ENCODE data around the gene NCAM1.

The NCAM1 gene

GRCh38 chr11:113204280-113204679, 243.1 kb downstream of the NCAM1 start:
- DNase-seq, result no peak

- no peak for DNase-seq
Observed at GRCh38 chr11:113213549-113213948, 252.3 kb downstream of the NCAM1 start.

GRCh38 chr11:113222241-113222640, 261.0 kb downstream of the NCAM1 start:
- DNase-seq, result no peak

GRCh38 chr11:113234888-113235287, 273.7 kb downstream of the NCAM1 start:
- DNase-seq, result no peak

- no peak for DNase-seq
Observed at GRCh38 chr11:113237261-113237660, 276.0 kb downstream of the NCAM1 start.

DNA sequence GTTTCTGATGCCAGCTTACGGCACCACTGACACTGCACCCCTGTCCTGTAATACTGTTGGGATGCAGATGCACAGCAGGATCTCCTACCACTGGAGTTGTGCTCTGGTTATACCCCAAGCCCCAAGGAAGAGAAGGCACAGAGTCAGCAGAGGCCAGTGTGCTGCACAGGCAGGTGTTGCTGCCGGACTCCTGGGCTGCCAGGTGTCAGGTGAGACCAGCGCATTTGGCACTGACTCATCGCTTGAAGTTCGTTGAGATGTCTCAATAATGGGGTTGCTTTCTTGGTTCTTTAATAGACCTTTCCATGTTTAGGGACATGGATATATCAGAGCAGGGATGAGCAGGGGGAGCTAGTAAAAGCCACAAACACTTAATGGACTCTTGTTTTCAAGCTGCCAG, 277.5 kb downstream of the NCAM1 start:
- no peak for DNase-seq

DNA sequence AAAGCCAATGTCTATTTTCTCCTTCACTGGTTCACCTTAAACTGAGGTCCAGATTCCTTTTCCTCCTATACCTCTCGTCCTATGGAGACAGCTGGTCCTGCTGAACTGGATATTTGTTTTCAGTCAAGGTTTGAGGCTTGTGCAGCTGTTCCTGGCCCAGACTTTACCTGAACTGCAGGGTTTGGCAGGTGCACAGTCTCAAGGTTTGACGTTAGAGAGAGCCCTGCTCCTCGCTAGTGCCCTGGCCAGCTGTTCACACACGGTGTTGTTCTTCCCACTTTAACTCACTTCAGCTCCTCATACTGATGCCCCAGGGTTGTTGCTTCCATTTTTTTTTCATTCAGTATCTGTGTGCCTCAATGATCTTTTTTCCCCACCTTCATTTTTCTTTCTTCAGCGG, 279.2 kb downstream of the NCAM1 start:
- DNase-seq, result no peak

DNA sequence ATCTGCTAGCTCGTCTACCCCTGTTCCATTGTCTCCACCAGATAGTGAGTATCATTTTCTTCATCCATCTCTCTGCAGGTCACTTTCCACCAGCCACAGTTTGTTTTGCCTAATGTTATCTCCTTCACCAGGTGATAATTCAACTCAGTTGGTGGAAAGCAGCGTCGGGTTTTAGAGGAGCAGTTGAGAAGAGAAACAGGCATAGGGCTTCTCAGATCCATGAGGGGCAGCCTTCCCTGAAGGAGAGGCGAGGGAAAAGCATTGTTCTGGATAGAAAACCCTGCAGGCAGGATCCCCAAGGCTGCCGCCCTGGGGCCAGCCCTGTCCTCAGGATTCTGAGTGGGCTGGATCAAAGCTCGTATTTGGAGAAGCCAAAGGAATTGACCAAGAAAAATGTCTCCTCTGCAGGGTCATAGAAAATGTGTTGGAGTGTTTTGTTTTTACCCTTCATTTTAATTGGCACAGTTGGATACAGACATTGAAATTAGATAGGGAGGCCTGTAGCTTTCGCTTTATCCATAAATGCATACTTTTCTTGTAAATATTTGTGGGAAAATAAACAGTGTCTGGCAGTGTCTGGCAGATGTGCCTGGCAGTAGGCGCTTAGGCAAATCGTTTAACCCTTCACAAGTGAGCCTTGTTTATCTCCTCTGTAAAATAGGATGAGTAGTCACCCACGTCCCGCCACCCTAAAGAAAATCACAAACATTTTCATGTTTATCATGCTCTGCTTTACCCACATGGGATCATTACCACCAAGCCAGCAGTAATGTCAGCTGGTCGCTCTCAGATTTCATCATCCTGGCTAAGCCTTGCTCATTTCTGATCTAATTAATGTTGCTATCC, 279.8 kb downstream of the NCAM1 start:
- peak; percentile 32 for DNase-seq

DNA sequence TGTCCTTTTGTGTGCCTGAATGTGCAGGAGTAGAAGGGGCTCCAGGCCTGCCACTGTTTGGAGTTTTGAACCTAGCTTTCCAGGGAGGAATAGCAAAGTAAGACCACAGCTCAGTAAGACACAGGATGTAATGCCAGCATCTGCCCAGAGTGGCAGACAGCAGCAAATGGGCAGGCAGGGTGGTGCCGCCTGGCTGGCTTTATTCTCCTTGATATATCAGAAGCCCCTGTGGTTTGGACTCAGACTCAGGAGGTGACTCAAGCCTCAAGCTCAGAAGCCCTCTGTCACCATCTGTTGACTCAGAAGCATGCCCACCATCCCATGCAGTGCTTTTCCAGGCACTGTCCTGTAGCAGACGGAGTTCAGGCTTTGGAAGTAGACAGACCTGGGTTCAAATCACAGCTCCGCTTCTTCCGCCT, 280.4 kb downstream of the NCAM1 start:
- peak; percentile 36 for DNase-seq

- no peak for DNase-seq
Observed at GRCh38 chr11:113242060-113242459, 280.8 kb downstream of the NCAM1 start.

DNA sequence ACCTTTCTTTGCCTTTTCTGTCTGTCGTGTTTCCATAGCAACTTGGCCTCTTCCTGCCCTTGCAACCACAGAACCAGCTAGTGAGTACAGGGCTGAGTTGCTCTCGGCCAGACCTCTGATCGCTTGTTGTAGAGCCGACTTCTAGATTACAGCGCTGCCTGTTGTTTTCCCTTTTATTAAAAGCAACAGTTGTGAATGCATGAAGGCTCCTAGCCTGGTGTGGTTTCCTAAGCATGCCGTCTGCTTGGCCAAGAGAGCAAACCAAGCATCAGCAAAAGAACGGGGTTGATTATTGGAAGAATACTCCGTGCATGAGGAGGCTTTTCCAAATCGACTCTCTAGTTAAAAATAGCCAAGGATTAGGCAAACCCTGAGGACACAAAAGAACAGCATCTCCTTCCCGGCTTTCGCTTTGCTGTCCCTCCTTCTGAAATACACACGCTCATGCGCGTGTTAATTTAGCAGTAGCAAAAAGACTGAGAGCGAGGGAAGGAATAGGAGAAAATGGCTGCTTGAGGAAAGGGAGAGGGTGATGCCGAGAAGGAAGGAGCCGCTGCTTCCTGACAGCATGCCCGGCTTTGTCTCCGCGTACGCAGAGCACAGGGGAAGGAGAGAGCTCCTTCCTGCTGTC, 281.7 kb downstream of the NCAM1 start:
- DNase-seq, result peak; percentile 52

DNA sequence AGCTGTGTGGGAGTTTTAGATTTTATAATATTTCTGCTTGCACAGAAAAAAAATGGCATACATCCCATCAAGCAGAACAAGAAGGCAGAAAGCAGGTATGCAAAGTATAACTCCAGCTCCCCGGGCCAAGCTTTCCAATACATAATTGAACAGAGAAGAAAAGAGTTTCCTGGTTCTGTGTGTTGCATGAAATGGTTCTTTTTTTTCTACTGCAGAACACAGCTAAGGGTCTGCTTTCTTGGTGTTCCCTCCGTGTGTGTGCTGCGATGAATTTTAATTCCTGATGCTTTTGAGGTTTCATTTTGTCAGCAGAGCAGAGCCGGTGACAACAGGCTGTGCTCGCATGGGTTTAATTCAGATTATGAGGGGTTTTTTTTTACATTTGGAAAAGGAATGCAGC, 282.5 kb downstream of the NCAM1 start:
- DNase-seq, result no peak

DNA sequence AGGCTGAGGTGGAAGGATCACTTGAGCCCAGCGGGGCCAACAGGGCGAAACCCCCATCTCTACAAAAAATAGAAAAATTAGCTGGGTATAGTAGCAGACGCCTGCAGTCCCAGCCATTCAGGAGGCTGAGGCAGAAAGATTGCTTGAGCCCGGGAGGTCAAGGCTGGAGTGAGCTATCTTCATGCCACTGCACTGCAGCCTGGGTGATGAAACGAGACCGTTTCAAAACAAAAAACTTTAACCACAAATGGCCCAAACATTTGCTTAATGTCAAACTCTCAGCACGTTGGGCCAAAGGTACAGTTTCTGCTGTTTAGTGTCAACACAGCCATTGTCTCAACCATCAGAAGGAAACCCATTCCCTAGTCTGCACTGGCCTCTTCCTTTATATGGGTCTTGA, 284.0 kb downstream of the NCAM1 start:
- DNase-seq, result no peak

DNA sequence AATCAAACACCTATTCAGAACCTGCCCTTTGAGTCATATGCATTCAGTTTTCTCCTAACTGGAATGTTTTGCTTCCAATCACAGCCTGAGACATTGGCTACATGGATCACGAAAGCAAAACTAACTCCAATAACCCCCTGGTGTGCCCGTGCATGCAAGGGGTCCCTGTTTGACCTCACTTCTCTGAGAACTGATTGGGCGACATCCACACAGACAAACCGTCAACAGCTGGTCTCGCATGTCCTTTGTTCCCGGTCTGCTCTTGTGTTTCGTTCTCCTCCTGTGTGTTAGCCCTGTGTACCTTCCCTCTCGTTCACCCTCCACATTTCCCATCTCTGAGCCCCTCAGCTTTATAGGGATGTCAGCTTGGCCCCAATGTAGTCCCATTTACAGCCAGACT, 286.0 kb downstream of the NCAM1 start:
- DNase-seq, result no peak

DNA sequence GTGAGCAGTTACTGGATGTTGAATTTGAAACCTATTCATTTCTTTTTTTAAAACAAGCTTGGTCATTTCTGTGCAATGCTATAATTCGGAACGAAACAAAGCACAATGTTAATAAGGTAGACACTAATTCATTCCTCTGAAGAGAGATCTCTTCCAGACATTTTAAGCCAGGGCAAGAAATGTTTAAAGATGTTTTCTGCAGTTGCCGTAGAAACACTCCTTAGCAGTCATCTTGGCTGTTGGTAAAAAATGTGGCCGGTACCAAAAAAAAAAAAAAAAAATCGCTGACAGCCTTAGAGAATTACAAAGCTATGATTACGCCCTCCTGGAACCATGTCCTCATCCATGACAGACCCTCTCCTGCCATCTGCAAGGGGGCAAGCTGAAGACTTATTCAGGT, 286.7 kb downstream of the NCAM1 start:
- peak; percentile 9 for DNase-seq

GRCh38 chr11:113248702-113249490, 287.7 kb downstream of the NCAM1 start:
- DNase-seq, result no peak

- DNase-seq, result peak; percentile 12
Observed at GRCh38 chr11:113249491-113249763, 288.2 kb downstream of the NCAM1 start.

DNA sequence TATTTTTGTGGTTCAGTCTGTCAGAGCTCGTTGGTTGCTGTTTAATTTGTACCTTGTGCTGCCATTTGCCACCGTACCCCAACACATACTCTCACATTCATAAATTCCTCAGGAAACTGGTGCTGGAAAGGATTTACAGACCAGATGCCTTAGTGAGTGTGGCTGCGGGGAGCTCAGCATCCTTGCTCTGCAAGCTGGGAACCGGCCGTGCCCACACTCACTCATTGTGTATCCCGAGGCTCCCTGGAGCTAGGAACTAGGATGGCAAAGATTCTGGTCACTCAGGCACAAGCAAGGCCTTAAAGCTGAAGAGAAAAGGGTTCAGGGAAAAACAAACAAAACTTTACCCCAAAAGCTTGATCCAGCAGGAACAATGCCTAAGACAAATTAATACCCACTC, 288.6 kb downstream of the NCAM1 start:
- no peak for DNase-seq

DNA sequence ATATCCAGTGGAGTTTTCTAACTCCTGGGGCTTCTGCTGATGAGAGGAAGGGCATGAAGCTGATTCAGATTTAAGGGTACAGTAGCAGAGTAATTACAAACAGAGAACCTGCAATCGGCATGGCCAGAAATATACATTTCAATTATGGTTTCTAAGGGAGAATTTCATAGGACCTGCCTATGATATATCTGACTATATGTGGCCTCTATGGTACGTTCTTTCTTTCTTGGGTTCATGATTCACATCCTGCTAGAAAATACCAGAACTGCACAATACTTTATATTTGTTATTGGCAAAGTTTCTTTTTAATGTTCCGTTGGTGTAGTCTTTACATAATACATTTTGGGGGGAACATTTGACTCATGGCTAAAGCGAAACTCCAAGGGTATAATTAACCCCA, 290.1 kb downstream of the NCAM1 start:
- no peak for DNase-seq

DNA sequence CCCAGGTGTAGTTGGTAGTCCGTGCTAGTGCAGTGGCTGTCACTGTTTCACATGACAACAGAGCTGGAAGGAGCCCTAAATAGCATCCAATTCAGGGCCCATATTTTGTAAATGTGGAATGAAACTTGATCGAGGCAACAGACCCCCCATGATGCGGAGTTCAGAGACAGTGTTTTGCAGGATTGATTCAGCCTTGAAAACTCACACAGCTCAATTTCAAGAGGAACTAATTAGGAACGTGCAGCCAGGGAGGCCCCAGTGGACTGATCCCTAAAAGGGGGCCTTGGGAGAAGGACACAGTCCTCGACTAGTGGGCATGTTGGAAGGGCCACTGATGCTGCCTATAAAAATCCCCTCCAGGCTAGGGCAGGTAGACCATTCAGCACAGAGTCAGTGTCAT, 292.2 kb downstream of the NCAM1 start:
- DNase-seq, result no peak

DNA sequence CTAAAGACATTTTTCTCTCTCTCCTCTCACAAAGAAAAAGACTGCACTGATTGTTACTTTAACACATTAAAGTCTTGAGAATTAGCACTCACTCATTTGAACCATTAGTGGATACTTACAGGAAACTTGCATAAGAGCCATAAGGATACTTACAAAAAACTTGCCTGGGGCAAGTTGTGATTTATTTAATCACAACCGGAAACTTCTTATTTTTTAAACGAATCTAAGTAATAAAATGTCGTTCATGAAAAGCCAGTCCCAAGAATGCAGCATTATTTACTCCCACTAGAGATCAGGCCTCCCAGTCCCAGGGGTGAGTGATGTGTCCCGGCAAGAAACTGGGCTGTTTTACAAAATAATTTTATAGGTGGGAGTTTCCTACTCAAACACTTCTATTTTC, 293.9 kb downstream of the NCAM1 start:
- no peak for DNase-seq

- no peak for DNase-seq
Observed at GRCh38 chr11:113255741-113256140, 294.5 kb downstream of the NCAM1 start.

GRCh38 chr11:113256431-113257202, 295.4 kb downstream of the NCAM1 start:
- DNase-seq, result no peak

All from fibroblast of skin of scalp (primary cell).